ENCODE results near the gene MAD1L1. TPM values are rescaled to one million over a fixed set of nuclear protein-coding genes. Genes with fewer than 3 reads are reported as not detected.

MAD1L1 gene
- total RNA-seq, 1 experiment from 2014 or later = 38.5 TPM

DNA sequence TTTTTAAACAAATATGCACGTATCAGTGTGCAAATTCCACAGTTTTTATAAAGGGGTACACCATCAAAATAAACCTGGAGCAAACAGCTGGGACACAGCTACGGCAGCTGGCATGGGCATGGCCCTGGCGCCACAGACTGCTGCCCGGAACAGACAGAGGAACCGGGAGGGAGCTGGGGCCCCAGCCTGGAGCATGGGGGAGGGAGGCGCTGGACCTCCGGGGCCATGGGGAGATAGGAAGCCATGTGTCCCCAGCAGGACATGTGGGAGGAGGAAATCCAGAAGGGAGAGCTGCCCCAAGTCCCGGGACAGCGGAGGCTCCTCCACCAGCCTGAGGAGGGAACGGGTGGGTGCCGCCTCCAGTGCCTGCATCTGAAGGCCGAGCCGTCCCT lies 180.1 kb downstream of the MAD1L1 start:
- H3K4me3 ChIP-seq (replicated peaks in 1 of 2; ENCODE audit: low read depth in 1 of 2, low read length in 2 of 2) = no peak overlapping the region
- BruUV-seq (replicated peaks) = no TSS peak
- no peaks in the 10 kb centered on the region; a peak in 1 of 4 replicates for H3K4me1 ChIP-seq (ENCODE audit: control insufficient read depth in 1 of 2, insufficient read depth in 2 of 2, low read length in 2 of 2)
- no peaks in the 10 kb centered on the region for H3K9me2 ChIP-seq (ENCODE audit: insufficient read depth)
- no peak for ATAC-seq
- H2AFZ ChIP-seq (ENCODE audit: low read depth, low read length, poor library complexity, severe bottlenecking) = no peak overlapping the region
- ChIA-PET RAD21 (ENCODE audit: low non-redundant PET in 1 of 2, low total read pairs in 2 of 2, uncharacterized antibody in 2 of 2, unreplicated experiment in 2 of 2) (no interaction called here), CTCF (no interaction called here), POLR2A (no interaction called here)
- no peaks in the 10 kb centered on the region; the same call in 1 of the 2 replicates for H3K79me2 ChIP-seq (ENCODE audit: insufficient read depth, low read length)
- no peaks in the 10 kb centered on the region for H3K9me3 ChIP-seq (ENCODE audit: control insufficient read depth in 1 of 2, insufficient read depth in 1 of 2, low read depth in 1 of 2, low read length in 2 of 2)
- TF ChIP-seq YY1 (IDR thresholded peaks at IDR 0.05; ENCODE audit: extremely low read depth, insufficient replicate concordance, low read depth, low read length) (no peak), FOSL1 (IDR thresholded peaks at IDR 0.05; ENCODE audit: low read depth) (no peak), EGR1 (IDR thresholded peaks at IDR 0.05; ENCODE audit: low read depth) (no peak), ZNF274 (IDR thresholded peaks at IDR 0.05; ENCODE audit: low read depth, low read length) (no peak)
- no peak overlapping the region for H3K27ac ChIP-seq (ENCODE audit: low read depth, low read length)
- no peaks in the 10 kb centered on the region for H4K20me1 ChIP-seq (ENCODE audit: insufficient read depth)
- DNase-seq (ENCODE audit: low read depth, low spot score) = no peak
- H3K27me3 ChIP-seq (ENCODE audit: insufficient read depth, low read length) = no peaks in the 10 kb centered on the region
- no peak overlapping the region for H3K4me2 ChIP-seq (ENCODE audit: low read length)
- no peak overlapping the region for H3K9ac ChIP-seq (ENCODE audit: low read length)
- H3K36me3 ChIP-seq (ENCODE audit: control insufficient read depth in 1 of 2, insufficient read depth in 2 of 2, low read length in 2 of 2) = no peaks in the 10 kb centered on the region
- intact Hi-C loops (cut with micrococcal nuclease) = no loop called here

DNA sequence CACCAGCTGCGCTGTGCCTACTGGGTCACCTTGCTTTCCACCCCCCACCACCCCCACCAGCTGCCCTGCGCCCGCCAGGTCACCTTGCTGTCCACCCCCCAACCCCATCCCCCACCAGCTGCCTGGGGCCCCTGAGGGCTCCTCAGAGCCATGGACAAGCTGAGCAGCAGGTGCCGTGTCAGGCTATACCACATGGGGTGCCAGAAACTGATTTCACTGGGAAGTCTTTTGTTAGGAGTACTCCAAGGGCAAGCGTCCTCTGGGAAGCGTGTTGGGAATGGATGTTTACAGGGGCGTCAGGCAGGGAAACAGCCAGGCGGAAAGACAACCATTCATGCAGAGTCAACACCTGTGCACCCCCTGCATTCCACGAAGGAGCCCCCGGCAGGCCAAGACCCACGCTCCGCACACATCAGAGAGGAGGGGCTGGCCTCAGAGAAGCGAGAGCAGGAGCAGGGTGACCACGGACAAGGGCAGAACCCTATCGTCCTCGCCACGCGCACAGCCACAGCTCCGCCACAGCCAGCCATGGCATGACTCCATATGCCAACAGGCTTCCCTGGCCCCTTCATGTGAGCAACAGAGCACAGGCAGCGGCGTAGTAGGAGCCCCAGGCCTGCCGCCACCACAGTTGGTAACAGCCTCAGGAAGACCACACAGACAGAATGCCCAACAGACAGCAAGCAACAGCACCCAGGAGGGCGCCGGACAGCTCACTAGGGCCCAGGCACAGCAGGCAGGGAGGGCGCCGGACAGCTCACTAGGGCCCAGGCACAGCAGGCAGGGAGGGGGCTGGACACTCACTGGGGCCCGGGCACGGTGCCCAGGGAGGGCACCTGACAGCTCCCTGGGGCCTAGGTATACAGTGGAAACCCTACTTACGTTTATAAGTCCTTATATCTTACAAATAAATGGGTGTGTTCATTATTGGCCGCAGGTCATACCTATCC lies 180.8 kb downstream of the MAD1L1 start:
- Histone ChIP-seq H3K9ac (ENCODE audit: low read length) (no peak overlapping the region), H3K4me3 (replicated peaks in 1 of 2; ENCODE audit: low read depth in 1 of 2, low read length in 2 of 2) (no peak overlapping the region), H3K79me2 (ENCODE audit: insufficient read depth, low read length) (no peaks in the 10 kb centered on the region; the same call in 1 of the 2 replicates), H3K4me2 (ENCODE audit: low read length) (no peak overlapping the region), H3K27ac (ENCODE audit: low read depth, low read length) (no peak overlapping the region), H3K27me3 (ENCODE audit: insufficient read depth, low read length) (no peaks in the 10 kb centered on the region), H4K20me1 (ENCODE audit: insufficient read depth) (no peaks in the 10 kb centered on the region), H2AFZ (ENCODE audit: low read depth, low read length, poor library complexity, severe bottlenecking) (no peak overlapping the region), H3K9me3 (ENCODE audit: control insufficient read depth in 1 of 2, insufficient read depth in 1 of 2, low read depth in 1 of 2, low read length in 2 of 2) (no peaks in the 10 kb centered on the region), H3K9me2 (ENCODE audit: insufficient read depth) (no peaks in the 10 kb centered on the region), H3K4me1 (ENCODE audit: control insufficient read depth in 1 of 2, insufficient read depth in 2 of 2, low read length in 2 of 2) (no peaks in the 10 kb centered on the region; a peak in 1 of 4 replicates), H3K36me3 (ENCODE audit: control insufficient read depth in 1 of 2, insufficient read depth in 2 of 2, low read length in 2 of 2) (no peaks in the 10 kb centered on the region)
- DNase-seq (ENCODE audit: low read depth, low spot score) = no peak
- BruUV-seq (replicated peaks) = no TSS peak
- ChIA-PET RAD21 (ENCODE audit: low non-redundant PET in 1 of 2, low total read pairs in 2 of 2, uncharacterized antibody in 2 of 2, unreplicated experiment in 2 of 2) (no interaction called here), POLR2A (no interaction called here), CTCF (no interaction called here)
- intact Hi-C loops (cut with micrococcal nuclease) = no loop called here
- ATAC-seq = no peak
- TF ChIP-seq YY1 (IDR thresholded peaks at IDR 0.05; ENCODE audit: extremely low read depth, insufficient replicate concordance, low read depth, low read length) (no peak), EZH2 (IDR thresholded peaks at IDR 0.05) (no peak), SIN3A (IDR thresholded peaks at IDR 0.05; ENCODE audit: low read depth) (no peak), ZNF274 (IDR thresholded peaks at IDR 0.05; ENCODE audit: low read depth, low read length) (no peak), POLR2AphosphoS5 (IDR thresholded peaks at IDR 0.05; ENCODE audit: low read depth, low read length) (no peak), FOSL1 (IDR thresholded peaks at IDR 0.05; ENCODE audit: low read depth) (no peak), ELF1 (IDR thresholded peaks at IDR 0.05; ENCODE audit: borderline replicate concordance, low read depth) (no peak), JUND (IDR thresholded peaks at IDR 0.05) (no peak), RAD21 (IDR thresholded peaks at IDR 0.05; ENCODE audit: low read depth) (no peak), EGR1 (IDR thresholded peaks at IDR 0.05; ENCODE audit: low read depth) (no peak), CBX3 (IDR thresholded peaks at IDR 0.05; ENCODE audit: low read depth) (no peak), SP1 (IDR thresholded peaks at IDR 0.05; ENCODE audit: low read depth) (no peak), ZFX (IDR thresholded peaks at IDR 0.05) (no peak), TCF7L2 (IDR thresholded peaks at IDR 0.05; ENCODE audit: borderline replicate concordance, extremely low read depth, insufficient read depth, insufficient read length) (no peak)
- TF ChIP-seq, protein P1, sequence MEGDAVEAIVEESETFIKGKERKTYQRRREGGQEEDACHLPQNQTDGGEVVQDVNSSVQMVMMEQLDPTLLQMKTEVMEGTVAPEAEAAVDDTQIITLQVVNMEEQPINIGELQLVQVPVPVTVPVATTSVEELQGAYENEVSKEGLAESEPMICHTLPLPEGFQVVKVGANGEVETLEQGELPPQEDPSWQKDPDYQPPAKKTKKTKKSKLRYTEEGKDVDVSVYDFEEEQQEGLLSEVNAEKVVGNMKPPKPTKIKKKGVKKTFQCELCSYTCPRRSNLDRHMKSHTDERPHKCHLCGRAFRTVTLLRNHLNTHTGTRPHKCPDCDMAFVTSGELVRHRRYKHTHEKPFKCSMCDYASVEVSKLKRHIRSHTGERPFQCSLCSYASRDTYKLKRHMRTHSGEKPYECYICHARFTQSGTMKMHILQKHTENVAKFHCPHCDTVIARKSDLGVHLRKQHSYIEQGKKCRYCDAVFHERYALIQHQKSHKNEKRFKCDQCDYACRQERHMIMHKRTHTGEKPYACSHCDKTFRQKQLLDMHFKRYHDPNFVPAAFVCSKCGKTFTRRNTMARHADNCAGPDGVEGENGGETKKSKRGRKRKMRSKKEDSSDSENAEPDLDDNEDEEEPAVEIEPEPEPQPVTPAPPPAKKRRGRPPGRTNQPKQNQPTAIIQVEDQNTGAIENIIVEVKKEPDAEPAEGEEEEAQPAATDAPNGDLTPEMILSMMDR (IDR thresholded peaks at IDR 0.05 in 2 of 3, conservative IDR thresholded peaks at IDR 0.05 in 1 of 3; ENCODE audit: borderline replicate concordance in 1 of 3, insufficient read depth in 1 of 3, low read depth in 2 of 3, low read length in 2 of 3) = no peak
- TF ChIP-seq, protein P2, sequence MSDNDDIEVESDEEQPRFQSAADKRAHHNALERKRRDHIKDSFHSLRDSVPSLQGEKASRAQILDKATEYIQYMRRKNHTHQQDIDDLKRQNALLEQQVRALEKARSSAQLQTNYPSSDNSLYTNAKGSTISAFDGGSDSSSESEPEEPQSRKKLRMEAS (IDR thresholded peaks at IDR 0.05) = no peak
